GM21825 (cell line): ENCODE measurements around the gene KCNJ10.

ENCODE experiments used
- ATAC-seq: cut with Tn5 transposase; IDR thresholded peaks from one replicate; pipeline ENCODE4 v1.9.1; 2021; ENCODE audit warnings: mild to moderate bottlenecking, moderate library complexity; ENCODE audit not compliant: unreplicated experiment

The KCNJ10 gene

DNA sequence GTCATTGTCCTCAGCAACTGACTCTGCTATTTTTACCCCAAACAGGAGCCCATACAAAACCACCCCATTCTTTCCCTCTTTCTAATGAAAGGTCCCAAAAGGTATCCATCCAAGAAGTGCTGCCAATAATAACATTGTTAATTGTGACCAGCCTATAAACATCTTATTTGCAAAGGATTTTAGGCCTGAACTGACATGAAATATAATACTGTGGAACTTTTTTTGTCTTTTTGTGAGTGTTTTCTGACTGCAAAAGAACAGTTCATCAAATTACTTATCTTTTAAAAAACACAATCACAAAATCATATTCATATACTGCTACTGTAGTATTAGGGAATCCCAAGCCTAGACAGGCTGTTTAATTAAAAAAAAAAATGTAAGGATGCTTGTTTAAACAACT, 41.5 kb downstream of the KCNJ10 start:
- ATAC-seq, result no peak

- ATAC-seq, result no peak
Observed at GRCh38 chr1:160025314-160025713, 44.6 kb downstream of the KCNJ10 start.

GRCh38 chr1:160024195-160024905, 45.6 kb downstream of the KCNJ10 start:
- no peak for ATAC-seq

DNA sequence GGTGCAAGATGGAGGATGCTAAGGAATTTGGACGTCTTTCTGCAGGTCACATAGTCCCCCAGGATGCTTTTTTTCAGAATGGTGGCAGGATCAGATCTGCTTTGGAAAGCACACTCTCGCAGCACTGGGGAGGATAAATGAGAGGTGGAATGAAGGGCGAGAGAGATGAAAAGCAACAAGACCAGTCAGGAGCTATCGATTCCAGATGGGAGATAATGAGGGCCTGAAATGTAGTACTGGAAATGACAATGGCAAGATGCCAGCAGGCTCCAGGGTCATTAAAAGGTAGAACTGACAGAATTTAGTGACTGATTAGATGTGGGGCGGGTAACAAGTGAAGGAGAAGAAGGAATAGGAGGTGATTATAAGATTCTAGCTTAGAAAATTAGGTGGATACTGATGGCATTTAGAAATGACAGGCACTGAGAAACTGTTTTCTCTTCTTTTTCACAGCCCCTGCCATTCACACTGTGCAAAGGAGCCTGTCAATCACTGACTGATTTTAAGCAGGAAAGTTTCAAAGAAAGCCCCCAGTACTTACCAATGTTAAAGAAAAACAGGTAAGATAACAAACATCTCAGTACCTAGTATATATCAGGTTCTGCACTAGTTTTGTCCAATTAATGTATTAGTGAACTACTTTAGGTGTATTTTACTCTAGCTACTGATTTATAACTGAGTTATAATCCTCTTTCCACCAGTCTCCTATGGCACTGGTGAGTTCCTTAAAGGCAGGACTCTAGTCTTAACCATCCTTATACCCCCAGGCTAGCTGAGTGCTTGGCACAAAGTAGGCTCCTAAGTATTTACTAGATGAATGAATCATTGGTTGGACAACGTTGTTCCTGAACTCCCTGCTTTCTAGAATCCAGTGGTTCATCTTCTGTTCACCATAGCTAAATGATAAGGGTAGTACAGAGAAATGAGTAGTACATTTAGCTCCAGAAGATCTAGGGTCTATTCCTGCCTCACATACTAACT, 47.3 kb downstream of the KCNJ10 start:
- ATAC-seq, result no peak

- ATAC-seq, result no peak
Observed at GRCh38 chr1:160021376-160022074, 48.4 kb downstream of the KCNJ10 start.

DNA sequence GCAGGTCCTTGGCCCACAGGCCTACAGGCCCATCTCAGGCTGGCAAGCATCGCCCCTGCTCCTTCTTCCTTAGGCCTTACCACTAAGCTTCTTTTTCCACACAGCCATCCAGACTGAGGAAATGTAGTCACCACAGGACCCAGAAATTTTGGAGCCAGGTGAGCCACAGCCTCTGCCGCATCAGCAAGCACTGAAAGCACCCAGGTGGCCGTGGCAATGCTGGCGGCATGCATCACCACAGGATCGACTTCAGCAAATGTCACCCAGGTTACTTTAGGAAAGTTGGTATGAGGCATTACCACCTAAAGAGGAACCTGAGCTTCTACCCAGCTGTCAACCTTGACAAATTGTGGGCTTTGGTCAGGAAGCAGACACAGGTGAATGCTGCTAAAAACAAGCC, 49.8 kb downstream of the KCNJ10 start:
- no peak for ATAC-seq

- no peak for ATAC-seq
Observed at GRCh38 chr1:160018900-160019299, 51.1 kb downstream of the KCNJ10 start.

DNA sequence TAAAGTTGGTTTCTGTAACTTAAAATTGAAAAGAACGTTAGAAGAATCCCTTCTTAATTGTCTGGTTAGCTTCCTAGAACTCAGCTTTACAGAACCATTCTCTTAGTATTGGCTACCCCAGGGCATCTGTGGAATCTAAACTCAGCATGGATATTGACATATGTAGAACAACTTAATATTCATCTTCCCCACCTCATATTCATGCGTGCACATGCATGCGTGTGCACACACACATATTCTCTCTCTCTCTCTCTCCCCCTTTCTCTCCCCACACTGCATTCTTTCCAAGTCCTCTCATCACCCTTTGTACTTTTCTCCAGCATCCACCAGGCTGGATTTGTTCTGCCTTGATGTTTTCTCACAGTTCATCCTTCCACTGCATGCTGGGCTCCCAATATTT, 51.6 kb downstream of the KCNJ10 start:
- ATAC-seq, result no peak

GRCh38 chr1:160017592-160017991, 52.4 kb downstream of the KCNJ10 start:
- ATAC-seq, result no peak

DNA sequence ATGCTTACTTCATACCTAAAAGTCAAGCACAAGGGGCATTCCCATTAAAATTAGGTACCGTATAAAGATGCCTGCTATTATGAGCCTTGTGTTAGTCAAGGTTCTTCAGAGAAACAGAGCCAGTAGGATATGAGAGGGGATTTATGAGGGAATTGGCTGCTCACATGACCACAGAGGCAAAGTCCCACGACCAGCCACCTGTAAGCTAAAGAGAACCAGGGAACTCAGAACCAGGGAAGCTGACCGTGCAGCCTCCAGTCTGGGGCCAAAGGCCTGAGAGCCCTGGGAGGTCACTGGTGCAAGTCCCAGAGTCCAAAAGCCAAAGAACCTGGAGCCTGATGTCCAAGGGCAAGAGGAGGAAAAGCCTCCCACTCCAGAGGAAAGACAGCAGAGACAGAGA, 58.2 kb downstream of the KCNJ10 start:
- no peak for ATAC-seq

DNA sequence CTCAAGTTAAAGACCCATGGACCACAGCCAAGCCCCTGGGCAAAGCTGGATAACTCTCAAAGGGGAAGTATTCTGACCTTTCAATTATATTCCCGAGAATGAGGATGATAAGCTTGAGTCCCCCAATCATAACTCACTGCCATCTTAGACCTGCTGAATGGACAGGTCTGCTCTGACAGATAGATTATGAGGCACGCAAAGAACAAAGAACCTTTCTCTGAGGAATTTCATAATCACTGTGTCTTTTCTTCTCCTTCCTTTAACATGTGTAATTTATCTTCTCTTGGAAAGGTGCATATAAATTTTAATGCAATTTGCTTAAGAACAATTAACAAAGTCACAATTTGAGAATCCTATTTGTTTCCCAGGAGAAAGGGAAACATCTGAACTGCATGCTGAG, 60.2 kb downstream of the KCNJ10 start:
- no peak for ATAC-seq

GRCh38 chr1:160009081-160009480, 60.9 kb downstream of the KCNJ10 start:
- ATAC-seq, result no peak

DNA sequence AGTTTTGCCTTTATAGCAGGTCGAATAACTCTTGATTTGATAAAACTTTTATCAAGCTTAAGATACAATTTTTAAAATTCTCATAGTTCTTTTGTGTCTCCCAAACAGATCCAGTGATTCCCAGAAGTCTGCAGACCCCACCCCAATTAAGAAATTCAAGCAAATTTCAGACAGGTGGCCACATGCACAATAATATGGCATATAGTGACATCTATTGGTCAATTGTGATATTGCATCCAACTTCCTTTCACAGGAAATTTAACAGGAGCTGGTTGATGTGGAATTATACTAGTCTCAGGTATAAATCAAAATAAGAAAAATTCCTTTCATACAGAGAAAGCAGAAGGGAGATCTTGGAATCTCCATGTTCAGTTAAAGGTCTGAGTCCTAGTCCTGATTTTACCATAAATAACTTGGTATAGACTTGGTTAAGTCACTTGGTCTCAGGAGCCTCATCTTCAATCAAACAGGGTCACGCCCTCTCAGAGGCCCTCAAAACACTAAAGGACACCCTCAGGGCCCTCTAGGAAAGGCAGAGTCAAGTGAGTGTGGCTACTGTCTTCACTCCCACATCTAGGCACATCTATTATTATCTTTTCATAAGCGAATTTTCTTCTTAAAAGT, 62.3 kb downstream of the KCNJ10 start:
- no peak for ATAC-seq

DNA sequence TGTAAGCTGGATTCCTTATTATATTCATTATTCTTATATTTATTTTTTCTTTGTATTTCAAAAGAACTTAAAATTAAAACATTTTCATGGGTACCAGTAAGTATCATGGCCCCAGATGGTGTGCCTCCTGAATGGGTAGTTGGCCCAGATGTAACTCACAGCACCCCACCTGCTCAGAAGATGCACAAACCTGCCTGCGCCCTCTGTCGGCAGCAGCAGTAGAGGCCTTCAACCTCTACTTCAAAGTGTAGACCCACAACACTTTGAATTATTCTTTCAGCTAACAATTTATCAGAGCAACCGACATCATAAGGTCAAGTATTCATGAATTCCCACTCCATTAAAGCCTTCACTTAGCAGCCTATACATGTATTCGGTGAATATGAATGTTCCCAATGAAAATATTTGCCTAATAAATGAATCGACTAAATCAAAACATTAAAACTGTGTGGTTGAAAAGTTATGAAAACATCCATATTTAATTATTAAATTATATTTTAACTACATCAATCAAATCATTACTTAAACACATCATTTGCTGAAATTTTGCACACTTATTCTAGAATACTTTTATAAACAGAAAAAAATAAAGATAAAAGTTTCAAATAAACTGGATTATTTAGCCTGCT, 63.5 kb downstream of the KCNJ10 start:
- ATAC-seq, result peak; percentile 67

- no peak for ATAC-seq
Observed at GRCh38 chr1:160005070-160005469, 64.9 kb downstream of the KCNJ10 start.

DNA sequence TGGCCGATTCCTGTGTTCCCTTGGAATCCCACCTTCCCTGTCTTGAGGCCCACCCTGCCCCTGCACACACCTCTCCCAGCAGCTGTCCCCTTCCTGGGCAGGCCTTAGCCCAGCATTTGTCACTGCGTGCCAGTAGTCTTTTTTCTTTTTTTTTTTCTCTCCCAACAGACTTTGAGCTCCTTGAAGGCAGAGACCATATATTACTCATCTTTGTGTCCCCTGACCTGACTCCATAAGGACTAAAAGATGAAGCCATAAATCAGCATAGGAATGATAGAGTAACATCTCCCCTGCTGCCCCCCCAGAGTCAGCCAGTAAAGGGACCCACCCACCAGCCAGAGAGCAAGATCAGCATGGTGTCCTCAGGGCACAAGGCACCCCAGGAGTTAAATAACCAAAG, 65.5 kb downstream of the KCNJ10 start:
- ATAC-seq, result no peak

GRCh38 chr1:160004001-160004400, 66.0 kb downstream of the KCNJ10 start:
- no peak for ATAC-seq

- no peak for ATAC-seq
Observed at GRCh38 chr1:160001440-160001839, 68.5 kb downstream of the KCNJ10 start.

DNA sequence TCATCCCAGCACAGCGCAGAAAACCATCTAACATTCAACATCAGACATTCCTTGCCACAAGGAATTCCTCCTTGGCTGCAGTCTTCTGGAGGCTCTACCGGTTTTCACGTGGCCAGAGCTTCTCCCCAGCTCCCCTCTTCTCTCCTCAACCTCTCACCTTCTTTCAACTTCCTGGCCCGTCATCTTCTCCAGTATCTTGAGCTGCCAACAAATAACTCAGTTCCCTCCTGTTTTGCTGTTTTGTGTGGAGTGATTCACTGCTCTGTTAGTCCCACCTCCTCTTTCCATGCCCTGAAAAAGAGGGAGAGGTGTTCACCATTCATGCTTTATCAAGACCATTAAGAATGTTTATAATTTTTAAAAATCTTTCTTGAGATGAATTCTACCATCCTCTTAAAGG, 70.8 kb downstream of the KCNJ10 start:
- ATAC-seq, result no peak

DNA sequence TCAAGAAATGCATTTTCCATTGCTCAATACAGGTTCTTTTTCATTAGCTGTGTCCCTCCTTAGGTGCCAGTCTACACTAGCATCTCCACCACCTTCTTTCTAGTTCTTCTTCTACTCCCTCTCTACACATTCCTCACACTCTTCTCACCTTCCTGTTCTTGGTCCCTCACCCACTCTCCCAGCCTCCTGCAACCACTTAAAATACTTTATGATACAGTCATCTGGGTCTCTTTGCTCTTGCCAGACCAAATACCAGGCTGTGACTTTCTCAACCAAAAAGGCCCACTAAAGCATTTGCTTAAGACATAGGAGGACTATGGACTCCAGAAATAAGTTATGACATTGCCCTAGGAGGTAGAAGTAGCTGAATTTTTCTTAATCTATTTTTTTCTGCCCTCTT, 73.3 kb downstream of the KCNJ10 start:
- no peak for ATAC-seq

DNA sequence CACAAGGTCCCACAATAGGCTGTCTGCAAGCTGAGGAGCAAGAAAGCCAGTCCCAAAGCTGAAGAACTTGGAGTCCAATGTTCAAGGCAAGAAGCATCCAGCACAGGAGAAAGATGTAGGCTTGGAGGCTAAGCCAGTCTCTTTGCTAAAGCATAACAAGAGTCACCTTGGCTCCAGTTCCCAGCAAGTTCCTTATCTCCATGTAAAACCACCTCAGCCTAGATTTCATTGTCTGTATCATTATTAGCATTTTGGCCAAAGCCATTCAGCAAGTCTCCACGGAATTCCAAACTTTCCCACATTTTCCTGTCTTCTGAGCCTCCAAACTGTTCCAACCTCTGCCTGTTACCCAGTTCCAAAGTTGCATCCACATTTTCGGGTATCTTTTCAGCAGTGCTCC, 75.1 kb downstream of the KCNJ10 start:
- no peak for ATAC-seq
